ENCODE measurements around the gene TMEM81.

Gene TMEM81

GRCh38 chr1:205059660-205060059 is 24.6 kb downstream of the TMEM81 start:
- Histone ChIP-seq H4K20me1 (ENCODE audit: insufficient read depth) (no peaks in the 10 kb centered on the region), H3K9ac (no peak overlapping the region), H3K4me2 (no peak overlapping the region), H3K4me1 (ENCODE audit: low read depth, poor library complexity, severe bottlenecking) (no peaks in the 10 kb centered on the region), H3K79me2 (ENCODE audit: insufficient read depth, low read depth) (no peaks in the 10 kb centered on the region), H2AFZ (ENCODE audit: low read depth) (no peak overlapping the region), H3K4me3 (IDR thresholded peaks at IDR 0.05; ENCODE audit: insufficient read depth, low read depth, low read length) (no peak overlapping the region), H3K27ac (no peak overlapping the region), H3K36me3 (ENCODE audit: insufficient read depth) (no peaks in the 10 kb centered on the region), H3K27me3 (ENCODE audit: insufficient read depth, low read depth) (peaks cover 53% of the 10 kb centered on the region)
- TF ChIP-seq CTCF (conservative IDR thresholded peaks at IDR 0.05; ENCODE audit: low read depth, low read length): no peak

GRCh38 chr1:205058853-205059252 is 25.4 kb downstream of the TMEM81 start:
- no peak overlapping the region for H3K9ac ChIP-seq
- no peaks in the 10 kb centered on the region for H3K79me2 ChIP-seq (ENCODE audit: insufficient read depth, low read depth)
- no peak overlapping the region for H3K4me2 ChIP-seq
- H3K4me3 ChIP-seq (IDR thresholded peaks at IDR 0.05; ENCODE audit: insufficient read depth, low read depth, low read length): no peak overlapping the region
- no peaks in the 10 kb centered on the region for H3K4me1 ChIP-seq (ENCODE audit: low read depth, poor library complexity, severe bottlenecking)
- no peak for TF ChIP-seq CTCF (conservative IDR thresholded peaks at IDR 0.05; ENCODE audit: low read depth, low read length)
- no peak overlapping the region for H3K27ac ChIP-seq
- no peak overlapping the region for H2AFZ ChIP-seq (ENCODE audit: low read depth)
- no peaks in the 10 kb centered on the region for H4K20me1 ChIP-seq (ENCODE audit: insufficient read depth)
- no peaks in the 10 kb centered on the region for H3K36me3 ChIP-seq (ENCODE audit: insufficient read depth)
- H3K27me3 ChIP-seq (ENCODE audit: insufficient read depth, low read depth): peaks cover 61% of the 10 kb centered on the region

- H3K27ac ChIP-seq: no peak overlapping the region
- H3K27me3 ChIP-seq (ENCODE audit: insufficient read depth, low read depth): peaks cover 67% of the 10 kb centered on the region
- no peak overlapping the region for H3K4me2 ChIP-seq
- no peak for TF ChIP-seq CTCF (conservative IDR thresholded peaks at IDR 0.05; ENCODE audit: low read depth, low read length)
- H4K20me1 ChIP-seq (ENCODE audit: insufficient read depth): no peaks in the 10 kb centered on the region
- H3K4me1 ChIP-seq (ENCODE audit: low read depth, poor library complexity, severe bottlenecking): no peaks in the 10 kb centered on the region
- H3K36me3 ChIP-seq (ENCODE audit: insufficient read depth): no peaks in the 10 kb centered on the region
- no peak overlapping the region for H2AFZ ChIP-seq (ENCODE audit: low read depth)
- H3K4me3 ChIP-seq (IDR thresholded peaks at IDR 0.05; ENCODE audit: insufficient read depth, low read depth, low read length): no peak overlapping the region
- H3K9ac ChIP-seq: no peak overlapping the region
- no peaks in the 10 kb centered on the region for H3K79me2 ChIP-seq (ENCODE audit: insufficient read depth, low read depth)
Observed at GRCh38 chr1:205057808-205058575, 26.3 kb downstream of the TMEM81 start.

GRCh38 chr1:205056956-205057568 is 27.2 kb downstream of the TMEM81 start:
- Histone ChIP-seq H3K27me3 (ENCODE audit: insufficient read depth, low read depth) (peaks cover 69% of the 10 kb centered on the region), H3K4me2 (no peak overlapping the region), H3K4me1 (ENCODE audit: low read depth, poor library complexity, severe bottlenecking) (no peaks in the 10 kb centered on the region), H3K4me3 (IDR thresholded peaks at IDR 0.05; ENCODE audit: insufficient read depth, low read depth, low read length) (no peak overlapping the region), H3K27ac (no peak overlapping the region), H2AFZ (ENCODE audit: low read depth) (no peak overlapping the region), H3K79me2 (ENCODE audit: insufficient read depth, low read depth) (no peaks in the 10 kb centered on the region), H3K36me3 (ENCODE audit: insufficient read depth) (no peaks in the 10 kb centered on the region), H3K9ac (no peak overlapping the region), H4K20me1 (ENCODE audit: insufficient read depth) (no peaks in the 10 kb centered on the region)
- TF ChIP-seq CTCF (conservative IDR thresholded peaks at IDR 0.05; ENCODE audit: low read depth, low read length): no peak

Measured in KMS-11 (cell line).